Measurements from ENCODE around the gene GJB6. TPM values are rescaled to one million over a fixed set of nuclear protein-coding genes. Genes with fewer than 3 reads are reported as not detected.

GJB6 gene
- total and polyA plus RNA-seq, 2 donors (not counting 3 experiments of a cell fraction or from before 2014, with no cell fraction given) = not detected

DNA sequence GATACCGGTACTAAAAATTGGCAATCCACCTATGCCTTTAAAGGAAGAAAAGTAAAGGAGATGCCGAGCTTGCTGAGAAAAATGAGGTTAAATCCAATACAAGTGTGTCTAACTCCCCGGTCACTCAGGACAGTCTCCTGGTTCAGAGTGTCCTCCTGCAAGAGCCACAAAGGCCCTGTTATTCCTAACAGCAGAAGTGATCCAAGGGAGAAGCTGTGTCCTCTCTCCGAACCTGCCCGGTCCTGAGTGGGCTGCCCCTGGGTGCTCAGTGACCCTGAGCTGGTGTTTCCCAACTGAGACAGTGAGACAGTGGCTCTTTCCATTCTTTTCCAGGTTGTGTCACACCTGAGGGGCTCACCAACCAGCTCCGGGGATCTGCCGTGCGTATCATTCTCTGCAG, 4.8 kb downstream of the GJB6 start:
- H3K4me3 ChIP-seq (replicated peaks in 1 of 3; ENCODE audit: insufficient read depth in 1 of 3, low read depth in 1 of 3, low read length in 3 of 3) = no peak overlapping the region
- no peaks in the 10 kb centered on the region for H3K79me2 ChIP-seq (ENCODE audit: control insufficient read depth, insufficient read depth, low read length)
- H3K4me2 ChIP-seq (ENCODE audit: insufficient read depth, low read length) = no peak overlapping the region
- H4K20me1 ChIP-seq (replicated peaks; ENCODE audit: control insufficient read depth, extremely low read depth, insufficient read depth, low read length) = no peaks in the 10 kb centered on the region
- peaks cover 19 to 29% of the 10 kb centered on the region in 2 experiments for H3K27me3 ChIP-seq (ENCODE audit: control insufficient read depth in 2 of 2, insufficient read depth in 2 of 2, low read length in 2 of 2)
- no peak overlapping the region for H3K27ac ChIP-seq (ENCODE audit: insufficient read depth, low read depth, low read length)
- ChIA-PET POLR2A (no interaction called here), CTCF (interaction anchor here (1.1 to 1.8 kb wide), 4 partner anchors 9 to 48 kb away, joined by 3 to 15 read pairs (median 5); no protein-coding TSS in a partner anchor)
- FAIRE-seq (no peak), DNase-seq (ENCODE audit: low read depth, low spot score) (no peak)
- no peak for TF ChIP-seq POLR2AphosphoS5 (IDR thresholded peaks at IDR 0.05; ENCODE audit: insufficient read depth, low read depth, low read length)
- no peak for TF ChIP-seq MYC (IDR thresholded peaks at IDR 0.05; ENCODE audit: low read depth, low read length)
- TF ChIP-seq, protein P1, sequence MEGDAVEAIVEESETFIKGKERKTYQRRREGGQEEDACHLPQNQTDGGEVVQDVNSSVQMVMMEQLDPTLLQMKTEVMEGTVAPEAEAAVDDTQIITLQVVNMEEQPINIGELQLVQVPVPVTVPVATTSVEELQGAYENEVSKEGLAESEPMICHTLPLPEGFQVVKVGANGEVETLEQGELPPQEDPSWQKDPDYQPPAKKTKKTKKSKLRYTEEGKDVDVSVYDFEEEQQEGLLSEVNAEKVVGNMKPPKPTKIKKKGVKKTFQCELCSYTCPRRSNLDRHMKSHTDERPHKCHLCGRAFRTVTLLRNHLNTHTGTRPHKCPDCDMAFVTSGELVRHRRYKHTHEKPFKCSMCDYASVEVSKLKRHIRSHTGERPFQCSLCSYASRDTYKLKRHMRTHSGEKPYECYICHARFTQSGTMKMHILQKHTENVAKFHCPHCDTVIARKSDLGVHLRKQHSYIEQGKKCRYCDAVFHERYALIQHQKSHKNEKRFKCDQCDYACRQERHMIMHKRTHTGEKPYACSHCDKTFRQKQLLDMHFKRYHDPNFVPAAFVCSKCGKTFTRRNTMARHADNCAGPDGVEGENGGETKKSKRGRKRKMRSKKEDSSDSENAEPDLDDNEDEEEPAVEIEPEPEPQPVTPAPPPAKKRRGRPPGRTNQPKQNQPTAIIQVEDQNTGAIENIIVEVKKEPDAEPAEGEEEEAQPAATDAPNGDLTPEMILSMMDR (IDR thresholded peaks at IDR 0.05; ENCODE audit: extremely low read depth in 1 of 2, insufficient read depth in 1 of 2, low read depth in 1 of 2, low read length in 2 of 2) = no peak
- TF ChIP-seq, protein P2, sequence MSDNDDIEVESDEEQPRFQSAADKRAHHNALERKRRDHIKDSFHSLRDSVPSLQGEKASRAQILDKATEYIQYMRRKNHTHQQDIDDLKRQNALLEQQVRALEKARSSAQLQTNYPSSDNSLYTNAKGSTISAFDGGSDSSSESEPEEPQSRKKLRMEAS (IDR thresholded peaks at IDR 0.05; ENCODE audit: insufficient read depth, insufficient read length) = no peak
- TF ChIP-seq FOS (IDR thresholded peaks at IDR 0.05; ENCODE audit: borderline replicate concordance, insufficient read depth, low read length) = no peak
- no peak for TF ChIP-seq EZH2 (IDR thresholded peaks at IDR 0.05; ENCODE audit: borderline replicate concordance, low read depth, low read length, severe bottlenecking)
- no peak for TF ChIP-seq JUN (IDR thresholded peaks at IDR 0.05; ENCODE audit: borderline replicate concordance, insufficient read depth, insufficient read length, low read depth)
- no peak for TF ChIP-seq GATA2 (IDR thresholded peaks at IDR 0.05; ENCODE audit: insufficient read depth, insufficient read length, low read depth, low read length)
- no peak for TF ChIP-seq POLR2A (IDR thresholded peaks at IDR 0.05; ENCODE audit: low read depth, low read length)
- no peak overlapping the region for H2AFZ ChIP-seq (ENCODE audit: low read depth, low read length)
- intact Hi-C loops (cut with micrococcal nuclease) = no loop called here
- H3K9me3 ChIP-seq (replicated peaks; ENCODE audit: control insufficient read depth, insufficient read depth, low read length) = no peaks in the 10 kb centered on the region
- H3K4me1 ChIP-seq (ENCODE audit: control insufficient read depth, extremely low read depth, insufficient read depth, low read length) = no peaks in the 10 kb centered on the region
- dilution Hi-C loops (cut with MboI; ENCODE audit: extremely low pct_ligation_motif_present, low sequenced_read_pairs) = no loop called here
- no TSS peak for BruUV-seq (replicated peaks)
- H3K36me3 ChIP-seq (ENCODE audit: control insufficient read depth in 2 of 2, extremely low read depth in 1 of 2, insufficient read depth in 2 of 2, low read length in 2 of 2) = no peaks in the 10 kb centered on the region
- H3K9me1 ChIP-seq (replicated peaks; ENCODE audit: control insufficient read depth, extremely low read depth, insufficient read depth, low read length) = no peaks in the 10 kb centered on the region
- no peak overlapping the region for H3K9ac ChIP-seq (replicated peaks; ENCODE audit: extremely low read depth, insufficient read depth, low read length)
